ENCODE data around the gene RFX7.

RFX7 gene

GRCh38 chr15:56252386-56252785, 8.7 kb upstream of the RFX7 start (continued):
- TF ChIP-seq ZSCAN18 (tag by site-specific recombination; IDR thresholded peaks at IDR 0.05) (no peak), SP2 (tag by site-specific recombination; IDR thresholded peaks at IDR 0.05) (no peak)

- Histone ChIP-seq H3K9me3 (ENCODE audit: control insufficient read depth, insufficient read depth, low read depth, low read length) (no peaks in the 10 kb centered on the region), H3K36me3 (ENCODE audit: control insufficient read depth in 2 of 2, insufficient read depth in 1 of 2, low read length in 2 of 2) (no peaks in the 10 kb centered on the region), H3K4me1 (ENCODE audit: control insufficient read depth, insufficient read depth, low read length) (peaks cover 5% of the 10 kb centered on the region; the same call in 1 of the 2 replicates), H3K27ac (ENCODE audit: extremely low read depth, low read depth, low read length) (no peak overlapping the region), H3K4me3 (ENCODE audit: low read depth, low read length) (no peak overlapping the region)
- POLR2A ChIA-PET, result interaction anchor here (0.8 kb wide), 1 partner anchor 213 kb away, joined by 3 read pairs; the partner anchor contains the start of gene MNS1
- TF ChIP-seq ZNF280D (tag by site-specific recombination; IDR thresholded peaks at IDR 0.05) (no peak), SCRT2 (tag by site-specific recombination; IDR thresholded peaks at IDR 0.05) (no peak), TCF7L2 (IDR thresholded peaks at IDR 0.05; ENCODE audit: borderline replicate concordance, low read depth, low read length) (no peak), ZFP3 (tag by site-specific recombination; IDR thresholded peaks at IDR 0.05; ENCODE audit: low read depth) (no peak), TSHZ1 (tag by site-specific recombination; IDR thresholded peaks at IDR 0.05; ENCODE audit: borderline replicate concordance) (no peak), ZNF10 (tag by site-specific recombination; IDR thresholded peaks at IDR 0.05) (no peak), ZBTB10 (tag by site-specific recombination; IDR thresholded peaks at IDR 0.05) (no peak), OSR2 (tag by site-specific recombination; IDR thresholded peaks at IDR 0.05) (no peak), ZBTB21 (tag by site-specific recombination; IDR thresholded peaks at IDR 0.05) (no peak), ZNF266 (tag by site-specific recombination; IDR thresholded peaks at IDR 0.05; ENCODE audit: low read depth) (no peak), ZNF521 (tag by site-specific recombination; IDR thresholded peaks at IDR 0.05) (no peak), FEZF1 (tag by site-specific recombination; IDR thresholded peaks at IDR 0.05) (no peak), PRDM4 (tag by site-specific recombination; IDR thresholded peaks at IDR 0.05) (no peak)
- CTCF ChIA-PET, result interaction anchor here (0.6 to 6.2 kb wide), 4 partner anchors 30 to 427 kb away, joined by 3 to 83 read pairs (median 4); no protein-coding TSS in a partner anchor
These were observed 7.8 kb upstream of the RFX7 start for GRCh38 chr15:56251315-56252095.

Measured in HEK293 (cell line).